GM19043 (cell line): ENCODE measurements around the gene GSE1.

Experiments used
- ATAC-seq: cut with Tn5 transposase; IDR thresholded peaks from one replicate; pipeline ENCODE4 v1.9.1; 2021; ENCODE audit warnings: low read depth; ENCODE audit not compliant: unreplicated experiment

GSE1 gene

GRCh38 chr16:85689950-85690320, 76.8 kb downstream of the GSE1 start:
- ATAC-seq = no peak

GRCh38 chr16:85690469-85691064, 77.4 kb downstream of the GSE1 start:
- no peak for ATAC-seq

GRCh38 chr16:85695196-85696128, 82.3 kb downstream of the GSE1 start:
- ATAC-seq = no peak

GRCh38 chr16:85696781-85697180, 83.7 kb downstream of the GSE1 start:
- ATAC-seq = no peak

- no peak for ATAC-seq
These were observed 84.3 kb downstream of the GSE1 start for GRCh38 chr16:85697431-85697830.

GRCh38 chr16:85698459-85698891, 85.4 kb downstream of the GSE1 start:
- no peak for ATAC-seq

- no peak for ATAC-seq
These were observed 85.9 kb downstream of the GSE1 start for GRCh38 chr16:85698935-85699558.

GRCh38 chr16:85699628-85700027, 86.5 kb downstream of the GSE1 start:
- ATAC-seq = no peak

- ATAC-seq = no peak
These were observed 90.9 kb downstream of the GSE1 start for GRCh38 chr16:85704011-85704410.

GRCh38 chr16:85704900-85705846, 92.1 kb downstream of the GSE1 start:
- ATAC-seq = no peak

GRCh38 chr16:85706449-85707034, 93.4 kb downstream of the GSE1 start:
- no peak for ATAC-seq

- no peak for ATAC-seq
These were observed 94.5 kb downstream of the GSE1 start for GRCh38 chr16:85707528-85708095.

- ATAC-seq = no peak
These were observed 95.2 kb downstream of the GSE1 start for GRCh38 chr16:85708338-85708737.

- no peak for ATAC-seq
These were observed 96.9 kb downstream of the GSE1 start for GRCh38 chr16:85709766-85710585.

- no peak for ATAC-seq
These were observed 97.6 kb downstream of the GSE1 start for GRCh38 chr16:85710732-85711131.

- ATAC-seq = no peak
These were observed 99.0 kb downstream of the GSE1 start for GRCh38 chr16:85711982-85712587.

GRCh38 chr16:85712801-85713200, 99.7 kb downstream of the GSE1 start:
- ATAC-seq = no peak
